GM12872 (cell line): ENCODE measurements around the gene TBC1D7.

Experiments
- CTCF ChIP-seq: IDR thresholded peaks from 3 replicates; pipeline ENCODE4 v1.5.1; 2011; ENCODE audit warnings: low read depth, mild to moderate bottlenecking, low read length, moderate library complexity; ENCODE audit not compliant: insufficient read depth

TBC1D7 gene

GRCh38 chr6:13311155-13311554, 17.2 kb downstream of the TBC1D7 start:
- no peak for TF ChIP-seq CTCF

- no peak for TF ChIP-seq CTCF
Measured at GRCh38 chr6:13308332-13308731, 20.0 kb downstream of the TBC1D7 start.

GRCh38 chr6:13307508-13307995, 20.8 kb downstream of the TBC1D7 start:
- TF ChIP-seq CTCF, result no peak

GRCh38 chr6:13305791-13306190, 22.5 kb downstream of the TBC1D7 start:
- TF ChIP-seq CTCF, result no peak

GRCh38 chr6:13305288-13305687, 23.0 kb downstream of the TBC1D7 start:
- TF ChIP-seq CTCF, result no peak

GRCh38 chr6:13304580-13305260, 23.6 kb downstream of the TBC1D7 start:
- no peak for TF ChIP-seq CTCF

GRCh38 chr6:13304101-13304500, 24.2 kb downstream of the TBC1D7 start:
- TF ChIP-seq CTCF, result no peak
